Stimulated activated CD8-positive, alpha-beta memory T cell treated with anti-CD3 and anti-CD28 coated beads, Interleukin-12 subunit alpha, Interleukin-12 subunit beta, amount 100 ng/mL, for 24 hours (primary cell): ENCODE results near the gene CFLAR.
"Not testable (repeated sequence)": the region's sequence is repeated elsewhere in the genome, so short reads cannot be mapped to it uniquely, and the experiment has no call there.

ENCODE experiments used
- DNase-seq: peaks from one replicate; pipeline ENCODE4 v3.0.0-alpha.2; 2020; ENCODE audit errors: extremely low read depth

CFLAR gene

DNA sequence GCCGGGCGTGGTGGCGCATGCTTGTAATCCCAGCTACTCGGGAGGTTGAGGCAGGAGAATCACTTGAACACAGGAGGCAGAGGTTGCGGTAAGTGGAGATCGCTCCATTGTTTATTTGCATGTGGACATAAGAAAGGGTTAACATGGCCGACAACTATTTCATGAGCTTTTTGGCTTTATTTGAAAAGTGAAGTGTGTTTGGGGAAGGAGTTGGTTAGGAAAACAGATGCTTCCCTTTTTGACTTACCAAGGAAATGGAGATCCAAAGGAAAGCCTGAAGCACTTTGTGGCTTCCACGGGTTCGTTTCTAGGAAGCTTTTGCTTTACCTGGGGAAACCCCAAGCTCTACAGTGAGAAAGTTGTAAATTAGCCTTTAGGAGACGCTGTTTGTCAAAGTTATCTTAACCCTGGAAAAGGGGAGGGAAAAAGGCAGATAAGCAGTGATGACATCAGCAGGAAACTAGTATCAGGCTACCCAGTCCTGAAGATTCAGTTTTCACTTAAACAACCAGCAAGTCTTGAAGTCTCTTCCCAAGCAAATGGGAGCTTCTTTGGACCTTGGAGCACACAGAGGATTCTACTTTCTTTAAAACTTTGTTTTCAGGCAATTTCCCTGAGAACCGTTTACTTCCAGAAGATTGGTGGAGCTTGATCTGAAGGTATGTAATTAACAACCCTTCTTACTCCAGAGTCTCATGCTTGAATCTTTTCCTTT lies 66.8 kb downstream of the CFLAR start, which contains the start of gene CASP10:
TSS of gene CASP10 (plus strand) at position 492 of the 715 bp plus-strand sequence. CDS start 2,637 bp downstream, outside the sequence.
- DNase-seq = no peak

- DNase-seq = no peak
Measured at GRCh38 chr2:201183365-201183727, 67.4 kb downstream of the CFLAR start.

GRCh38 chr2:201183835-201184234 lies 67.9 kb downstream of the CFLAR start:
- not testable (repeated sequence) for DNase-seq

DNA sequence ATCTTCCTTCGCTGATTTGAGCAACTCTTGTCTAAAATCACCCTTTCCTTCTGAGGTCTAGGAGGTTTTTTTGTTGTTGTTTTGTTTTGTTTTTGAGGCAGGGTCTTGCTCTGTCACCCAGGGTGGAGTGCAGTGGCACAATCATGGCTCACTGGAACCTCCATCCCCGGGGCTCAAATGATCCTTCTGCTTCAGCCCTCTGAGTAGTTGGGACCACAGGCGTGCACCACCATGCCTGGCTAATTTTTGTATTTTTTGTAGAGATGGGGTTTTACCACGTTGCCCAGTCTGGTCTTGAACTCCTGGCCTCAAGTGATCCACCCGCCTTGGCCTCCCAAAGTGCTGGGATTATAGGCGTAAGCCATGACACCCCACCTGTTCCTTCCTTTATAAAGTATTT lies 68.3 kb downstream of the CFLAR start:
- not testable (repeated sequence) for DNase-seq

- no peak for DNase-seq
Measured at GRCh38 chr2:201185863-201186262, 69.9 kb downstream of the CFLAR start.

GRCh38 chr2:201186982-201187381 lies 71.0 kb downstream of the CFLAR start:
- no peak for DNase-seq

- DNase-seq = no peak
Measured at GRCh38 chr2:201188449-201188848, 72.5 kb downstream of the CFLAR start.

DNA sequence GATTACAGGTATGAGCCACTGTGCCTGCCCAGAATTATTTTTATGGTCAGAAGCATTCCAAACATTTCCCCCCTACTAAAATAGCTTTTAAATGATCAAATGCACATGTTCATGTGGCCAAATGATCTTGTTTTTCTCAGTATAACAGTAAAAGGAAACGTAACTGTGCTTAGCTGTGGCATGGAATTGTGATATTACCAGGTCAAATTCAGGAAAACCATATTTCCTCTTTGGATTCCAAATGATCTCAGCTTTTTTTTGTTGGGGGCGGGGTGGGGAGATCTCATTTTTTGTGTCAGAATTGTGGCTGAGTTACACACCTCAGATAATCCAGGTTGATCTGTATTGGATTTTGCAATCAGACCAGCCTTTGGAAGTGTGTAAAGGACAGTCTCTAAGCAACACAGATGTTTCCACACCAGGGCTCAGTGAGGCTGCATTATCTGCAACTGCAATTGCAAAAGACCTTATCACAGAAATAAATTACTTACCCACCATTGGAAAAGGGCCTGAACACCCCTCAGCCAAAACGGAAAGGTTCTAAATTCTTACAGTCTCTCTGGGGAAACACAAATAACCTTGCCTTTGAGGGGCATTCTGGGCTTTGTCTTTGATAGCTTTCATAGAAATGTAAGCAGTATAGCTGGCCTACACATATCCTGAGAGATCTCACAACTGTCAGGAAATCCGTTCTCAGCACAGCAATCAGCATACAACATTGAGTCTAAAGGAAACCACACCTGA lies 75.3 kb downstream of the CFLAR start:
- DNase-seq = no peak

DNA sequence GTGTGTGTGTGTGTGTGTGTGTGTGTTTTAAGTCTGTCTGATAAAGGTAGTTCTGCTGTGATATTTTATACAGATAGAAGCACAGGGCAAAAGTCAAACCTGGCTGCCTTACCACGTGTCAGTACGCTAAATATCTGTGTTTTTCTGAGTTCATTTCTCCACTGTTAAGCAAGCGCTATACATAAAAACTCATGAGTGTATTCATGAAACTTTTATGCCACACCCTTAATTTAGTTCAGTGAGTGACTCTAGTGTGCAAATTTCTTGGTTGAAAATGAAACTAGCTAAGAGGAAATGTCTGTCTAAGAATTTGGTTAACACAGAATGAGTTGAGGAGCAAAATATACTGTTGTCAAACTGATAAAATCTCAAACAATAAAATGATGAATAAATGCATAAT lies 78.1 kb downstream of the CFLAR start:
- no peak for DNase-seq

- DNase-seq = no peak
Measured at GRCh38 chr2:201195331-201195730, 79.4 kb downstream of the CFLAR start.

GRCh38 chr2:201196003-201196402 lies 80.0 kb downstream of the CFLAR start:
- no peak for DNase-seq

DNA sequence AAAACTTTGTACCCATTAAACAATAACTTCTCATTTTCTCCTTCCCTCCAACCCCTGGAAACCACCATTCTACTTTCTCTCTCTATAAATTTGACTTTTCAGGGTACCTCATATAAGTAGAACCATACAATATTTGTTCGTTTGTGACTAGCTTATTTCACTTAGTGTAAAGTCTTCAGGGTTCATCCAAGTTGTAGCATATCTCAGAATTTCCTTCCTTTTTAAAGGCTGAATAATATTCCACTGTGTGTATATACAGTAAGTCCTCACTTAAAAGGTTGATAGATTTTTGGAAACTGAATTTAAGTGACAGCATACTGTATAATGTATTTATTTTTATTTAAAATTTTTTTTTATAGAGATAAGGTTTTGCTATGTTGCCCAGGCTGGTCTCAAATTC lies 80.8 kb downstream of the CFLAR start:
- DNase-seq = no peak

- DNase-seq = no peak
Measured at GRCh38 chr2:201197781-201198180, 81.8 kb downstream of the CFLAR start.

DNA sequence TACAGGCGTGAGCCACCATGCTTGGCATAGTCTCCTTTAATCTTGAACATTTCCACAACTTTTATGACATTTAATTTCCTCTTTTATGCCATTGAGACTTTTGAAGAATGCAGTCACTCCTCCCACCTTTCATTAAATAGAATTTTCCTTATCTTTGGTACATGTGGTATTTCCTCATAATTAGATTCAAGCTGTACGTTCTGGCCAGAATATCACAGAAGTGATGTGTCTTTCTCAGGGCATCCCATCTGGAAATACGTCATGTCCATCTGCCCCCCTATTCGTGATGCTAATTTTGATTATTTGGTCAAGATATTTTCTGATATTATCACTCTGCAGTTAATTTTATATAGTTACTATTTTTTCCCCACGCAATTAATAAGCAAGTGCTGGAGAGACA lies 83.9 kb downstream of the CFLAR start:
- no peak for DNase-seq

GRCh38 chr2:201200345-201200744 lies 84.4 kb downstream of the CFLAR start:
- DNase-seq = no peak

DNA sequence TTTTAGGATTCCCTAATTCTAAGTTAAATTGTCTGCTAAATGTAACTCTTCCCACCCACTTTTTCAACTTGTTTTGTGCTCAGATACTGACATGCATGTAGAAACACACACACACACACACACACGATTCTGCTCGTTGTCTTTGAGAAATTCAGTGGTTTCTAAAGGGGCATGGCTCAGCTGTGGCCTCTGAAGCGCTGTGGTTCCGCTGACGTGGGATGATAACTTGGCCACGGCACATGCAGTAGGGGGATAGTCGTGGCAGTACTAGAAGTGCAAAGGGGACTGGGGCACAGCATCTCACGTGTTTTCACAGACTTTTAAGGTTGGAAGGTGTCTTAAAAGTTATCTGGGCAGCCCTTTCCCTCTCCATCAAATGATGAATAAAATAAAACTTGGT lies 85.4 kb downstream of the CFLAR start:
- DNase-seq = no peak

DNA sequence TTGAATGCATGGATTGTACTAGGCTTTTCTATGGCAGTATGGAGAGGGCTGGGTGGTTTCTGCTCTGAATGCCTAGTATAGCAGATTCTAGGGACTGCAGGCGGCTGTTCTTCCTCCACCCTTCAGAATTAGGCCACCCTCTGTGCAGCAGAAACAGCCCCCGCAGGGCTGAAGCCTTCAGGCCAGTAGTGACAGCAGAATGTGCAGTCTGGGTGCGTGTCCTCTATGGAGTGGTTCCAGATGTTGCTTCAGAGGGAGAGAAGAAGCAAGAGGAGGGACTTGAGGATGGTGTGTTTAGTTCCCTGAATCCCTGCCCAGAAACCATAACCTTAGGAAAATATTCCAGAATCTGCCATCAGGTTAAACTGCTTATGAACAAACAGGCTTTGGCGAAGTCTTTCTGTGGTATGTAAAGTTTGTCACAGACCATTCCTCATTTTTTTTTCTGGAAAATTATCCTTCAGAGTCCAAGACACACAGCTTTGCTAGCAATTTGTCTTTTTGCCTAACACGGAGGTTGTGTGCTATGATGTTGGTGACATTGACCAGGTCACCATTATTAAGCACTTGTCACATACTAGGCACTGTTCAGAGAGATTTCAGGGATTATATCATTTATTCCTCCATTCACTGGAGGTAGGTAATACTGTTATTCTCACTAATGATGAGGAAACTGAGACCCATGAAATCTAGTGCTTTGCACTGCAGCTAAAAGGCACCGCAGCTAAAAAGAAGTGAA lies 88.1 kb downstream of the CFLAR start:
- DNase-seq = no peak

DNA sequence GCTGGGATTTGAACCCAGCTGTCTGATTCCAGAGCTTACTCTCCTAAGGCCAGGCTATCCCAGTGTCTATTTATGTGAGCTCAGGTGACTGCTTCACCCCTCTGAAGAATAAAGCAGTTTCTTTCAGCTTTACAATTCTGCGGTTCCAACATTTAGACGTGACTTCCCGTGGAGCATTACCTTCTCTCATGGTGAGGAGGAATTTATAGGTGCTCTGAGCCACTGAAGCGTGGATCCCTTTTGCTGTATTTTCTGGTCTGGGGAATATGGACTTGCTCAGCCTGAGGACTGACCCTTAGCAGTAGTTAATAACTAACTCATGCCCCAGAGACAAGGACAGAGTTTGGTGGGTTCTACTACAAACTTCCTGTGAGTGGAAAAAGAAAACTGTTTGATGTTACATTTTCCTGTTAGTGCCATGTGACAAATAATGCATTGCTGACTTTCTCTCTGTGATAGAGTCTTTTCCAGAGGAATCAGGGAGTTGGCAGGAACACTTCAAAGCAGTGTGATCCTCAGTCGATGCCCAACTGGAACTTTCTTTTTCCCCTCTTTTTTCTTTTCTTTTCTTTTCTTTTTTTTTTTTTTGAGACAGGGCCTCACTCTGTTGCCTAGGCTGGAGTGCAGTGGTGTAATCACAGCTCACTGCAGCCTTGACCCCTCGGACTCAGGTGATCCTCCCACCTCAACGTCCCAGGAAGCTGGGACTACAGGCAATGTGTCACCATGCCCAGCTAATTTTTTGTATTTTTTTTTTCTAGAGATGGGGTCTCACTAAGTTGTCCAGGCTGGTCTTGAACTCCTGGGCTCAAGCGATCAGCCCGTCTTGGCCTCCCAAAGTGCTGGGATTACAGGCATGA lies 88.9 kb downstream of the CFLAR start:
- DNase-seq = no peak

DNA sequence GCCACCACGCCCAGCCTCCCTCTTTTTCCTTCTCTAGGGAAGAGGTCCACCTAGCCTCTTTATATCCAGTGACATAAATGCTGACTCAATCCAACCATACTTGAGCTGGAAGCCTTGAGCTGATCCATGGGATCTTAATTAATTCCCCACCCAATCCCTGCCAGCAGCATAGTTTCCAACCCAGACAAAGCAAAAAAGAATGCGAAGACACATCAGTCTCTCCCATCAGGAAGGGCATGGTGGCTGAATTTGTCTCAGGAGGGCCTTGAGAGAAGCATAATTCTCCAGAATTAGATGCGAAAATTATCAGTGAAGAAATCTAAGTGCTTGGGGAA lies 89.5 kb downstream of the CFLAR start:
- no peak for DNase-seq

DNA sequence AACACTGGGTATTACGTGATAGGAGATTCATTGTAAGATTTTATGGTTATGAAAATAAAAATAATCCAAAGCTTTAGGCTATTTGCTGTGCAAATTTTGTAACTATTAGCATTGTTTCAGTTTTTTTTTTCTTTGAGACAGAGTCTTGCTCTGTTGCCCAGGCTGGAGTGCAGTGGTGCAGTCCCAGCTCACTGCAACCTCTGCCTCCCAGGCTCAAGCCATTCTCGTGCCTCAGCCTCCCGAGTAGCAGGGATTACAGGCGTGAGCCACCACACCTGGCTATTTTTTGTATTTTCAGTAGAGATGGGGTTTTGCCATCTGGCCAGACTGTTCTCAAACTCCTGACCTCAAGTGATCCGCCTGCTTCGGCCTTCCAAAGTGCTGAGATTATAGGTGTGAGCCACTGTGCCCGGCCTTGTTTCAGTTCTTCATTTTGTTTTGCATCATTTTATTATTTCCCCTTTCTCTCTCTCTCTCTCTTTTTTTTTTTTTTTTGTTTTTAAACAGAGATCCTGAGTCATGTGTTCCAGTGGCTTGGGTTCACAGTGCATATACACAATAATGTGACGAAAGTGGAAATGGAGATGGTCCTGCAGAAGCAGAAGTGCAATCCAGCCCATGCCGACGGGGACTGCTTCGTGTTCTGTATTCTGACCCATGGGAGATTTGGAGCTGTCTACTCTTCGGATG lies 92.7 kb downstream of the CFLAR start:
- no peak for DNase-seq

- DNase-seq = no peak
Measured at GRCh38 chr2:201215963-201216362, 100.0 kb downstream of the CFLAR start.
